PC-9 (cell line): ENCODE data around the gene SLC16A4.
A peak's percentile ranks its signal among the peaks of the same experiment; 100 is the strongest.

ENCODE experiments used
- CTCF ChIP-seq: fragments of 200-600 bp; sonication (generic); conservative IDR thresholded peaks from 2 replicates; pipeline ENCODE4 v1.6.1; 2017; ENCODE audit warnings: mixed run types, antibody characterized with exemption, mild to moderate bottlenecking, moderate library complexity
- EZH2 ChIP-seq: fragments of 200-600 bp; sonication (generic); IDR thresholded peaks from 2 replicates; pipeline ENCODE4 v1.8.0; 2017; ENCODE audit warnings: antibody characterized with exemption, low read depth

- TF ChIP-seq CTCF (peak; percentile 96), EZH2 (no peak)
Measured at GRCh38 chr1:110412576-110412975, 21.8 kb upstream of the SLC16A4 start.
